ENCODE data around the gene TMEM88.

DNA sequence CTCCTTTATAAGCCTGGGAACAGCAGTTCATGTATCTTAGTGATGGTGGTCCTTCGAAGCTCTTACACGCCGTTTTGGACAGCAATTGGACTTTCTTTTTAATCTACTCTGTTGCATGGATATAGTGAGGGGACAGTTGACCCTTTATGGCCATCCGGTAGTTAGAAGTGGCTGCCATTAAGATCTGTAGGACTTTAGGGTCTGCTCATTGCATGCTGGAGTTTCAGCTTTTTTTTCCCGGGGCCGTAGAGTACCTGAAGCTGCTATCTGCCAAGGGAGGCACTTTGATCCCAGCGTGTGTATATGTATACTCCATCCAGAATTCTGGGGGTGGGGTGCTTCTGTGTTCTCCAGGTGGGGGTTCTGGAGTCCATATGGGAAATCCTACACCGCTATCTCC, 4.2 kb downstream of the TMEM88 start:
- TF ChIP-seq EZH2phosphoT487 (IDR thresholded peaks at IDR 0.05; ENCODE audit: borderline replicate concordance) (no peak), POLR2A (IDR thresholded peaks at IDR 0.05; ENCODE audit: borderline replicate concordance, extremely low read depth, insufficient read depth, insufficient read length) (no peak), POLR2AphosphoS5 (IDR thresholded peaks at IDR 0.05; ENCODE audit: low read depth, low read length) (no peak), CEBPB (IDR thresholded peaks at IDR 0.05; ENCODE audit: low read depth) (no peak), RAD21 (IDR thresholded peaks at IDR 0.05; ENCODE audit: low read depth) (no peak), ELF1 (IDR thresholded peaks at IDR 0.05; ENCODE audit: borderline replicate concordance, low read depth) (no peak), YY1 (IDR thresholded peaks at IDR 0.05; ENCODE audit: extremely low read depth, insufficient replicate concordance, low read depth, low read length) (no peak), ZFX (IDR thresholded peaks at IDR 0.05) (no peak), SRF (IDR thresholded peaks at IDR 0.05; ENCODE audit: low read depth) (no peak), EZH2 (IDR thresholded peaks at IDR 0.05) (no peak)
- TF ChIP-seq, protein P1, sequence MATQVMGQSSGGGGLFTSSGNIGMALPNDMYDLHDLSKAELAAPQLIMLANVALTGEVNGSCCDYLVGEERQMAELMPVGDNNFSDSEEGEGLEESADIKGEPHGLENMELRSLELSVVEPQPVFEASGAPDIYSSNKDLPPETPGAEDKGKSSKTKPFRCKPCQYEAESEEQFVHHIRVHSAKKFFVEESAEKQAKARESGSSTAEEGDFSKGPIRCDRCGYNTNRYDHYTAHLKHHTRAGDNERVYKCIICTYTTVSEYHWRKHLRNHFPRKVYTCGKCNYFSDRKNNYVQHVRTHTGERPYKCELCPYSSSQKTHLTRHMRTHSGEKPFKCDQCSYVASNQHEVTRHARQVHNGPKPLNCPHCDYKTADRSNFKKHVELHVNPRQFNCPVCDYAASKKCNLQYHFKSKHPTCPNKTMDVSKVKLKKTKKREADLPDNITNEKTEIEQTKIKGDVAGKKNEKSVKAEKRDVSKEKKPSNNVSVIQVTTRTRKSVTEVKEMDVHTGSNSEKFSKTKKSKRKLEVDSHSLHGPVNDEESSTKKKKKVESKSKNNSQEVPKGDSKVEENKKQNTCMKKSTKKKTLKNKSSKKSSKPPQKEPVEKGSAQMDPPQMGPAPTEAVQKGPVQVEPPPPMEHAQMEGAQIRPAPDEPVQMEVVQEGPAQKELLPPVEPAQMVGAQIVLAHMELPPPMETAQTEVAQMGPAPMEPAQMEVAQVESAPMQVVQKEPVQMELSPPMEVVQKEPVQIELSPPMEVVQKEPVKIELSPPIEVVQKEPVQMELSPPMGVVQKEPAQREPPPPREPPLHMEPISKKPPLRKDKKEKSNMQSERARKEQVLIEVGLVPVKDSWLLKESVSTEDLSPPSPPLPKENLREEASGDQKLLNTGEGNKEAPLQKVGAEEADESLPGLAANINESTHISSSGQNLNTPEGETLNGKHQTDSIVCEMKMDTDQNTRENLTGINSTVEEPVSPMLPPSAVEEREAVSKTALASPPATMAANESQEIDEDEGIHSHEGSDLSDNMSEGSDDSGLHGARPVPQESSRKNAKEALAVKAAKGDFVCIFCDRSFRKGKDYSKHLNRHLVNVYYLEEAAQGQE (IDR thresholded peaks at IDR 0.05; ENCODE audit: low read depth): no peak
- TF ChIP-seq, protein P2, sequence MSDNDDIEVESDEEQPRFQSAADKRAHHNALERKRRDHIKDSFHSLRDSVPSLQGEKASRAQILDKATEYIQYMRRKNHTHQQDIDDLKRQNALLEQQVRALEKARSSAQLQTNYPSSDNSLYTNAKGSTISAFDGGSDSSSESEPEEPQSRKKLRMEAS (IDR thresholded peaks at IDR 0.05): no peak
- TF ChIP-seq, protein P3, sequence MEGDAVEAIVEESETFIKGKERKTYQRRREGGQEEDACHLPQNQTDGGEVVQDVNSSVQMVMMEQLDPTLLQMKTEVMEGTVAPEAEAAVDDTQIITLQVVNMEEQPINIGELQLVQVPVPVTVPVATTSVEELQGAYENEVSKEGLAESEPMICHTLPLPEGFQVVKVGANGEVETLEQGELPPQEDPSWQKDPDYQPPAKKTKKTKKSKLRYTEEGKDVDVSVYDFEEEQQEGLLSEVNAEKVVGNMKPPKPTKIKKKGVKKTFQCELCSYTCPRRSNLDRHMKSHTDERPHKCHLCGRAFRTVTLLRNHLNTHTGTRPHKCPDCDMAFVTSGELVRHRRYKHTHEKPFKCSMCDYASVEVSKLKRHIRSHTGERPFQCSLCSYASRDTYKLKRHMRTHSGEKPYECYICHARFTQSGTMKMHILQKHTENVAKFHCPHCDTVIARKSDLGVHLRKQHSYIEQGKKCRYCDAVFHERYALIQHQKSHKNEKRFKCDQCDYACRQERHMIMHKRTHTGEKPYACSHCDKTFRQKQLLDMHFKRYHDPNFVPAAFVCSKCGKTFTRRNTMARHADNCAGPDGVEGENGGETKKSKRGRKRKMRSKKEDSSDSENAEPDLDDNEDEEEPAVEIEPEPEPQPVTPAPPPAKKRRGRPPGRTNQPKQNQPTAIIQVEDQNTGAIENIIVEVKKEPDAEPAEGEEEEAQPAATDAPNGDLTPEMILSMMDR (IDR thresholded peaks at IDR 0.05 in 2 of 3, conservative IDR thresholded peaks at IDR 0.05 in 1 of 3; ENCODE audit: borderline replicate concordance in 1 of 3, insufficient read depth in 1 of 3, low read depth in 2 of 3, low read length in 2 of 3): no peak

Measured in HCT116 (cell line).